Spleen (tissue), 11 donors: Measurements from ENCODE around the gene ARIH2. TPM values are rescaled to one million over a fixed set of nuclear protein-coding genes. Genes with fewer than 3 reads are reported as not detected.
A peak's percentile ranks its signal among the peaks of the same experiment; 100 is the strongest.

Experiments
- DNase-seq: peaks from one replicate; pipeline ENCODE4 v3.0.0-alpha.2; 2020
- H3K27ac ChIP-seq, 8 donors: fragments of 200-600 bp; sonication (generic) in 7 of 8; 1 replicate in 4 of 8; 2 replicates in 4 of 8; pipeline versions ENCODE4 v1.5.0 to v1.8.0; 2016 to 2021; ENCODE audit warnings: inconsistent platforms in 4 of 8, mild to moderate bottlenecking in 4 of 8, moderate library complexity in 1 of 8
- H3K27me3 ChIP-seq, 7 donors: fragments of 200-600 bp; sonication (generic) in 6 of 7; replicated peaks in 1 of 7; 1 replicate in 4 of 7; 2 replicates in 3 of 7; pipeline versions ENCODE4 v1.5.0 to v1.8.0; 2016 to 2021; ENCODE audit warnings: inconsistent platforms in 3 of 7, mild to moderate bottlenecking in 1 of 7
- H3K36me3 ChIP-seq, 6 donors: fragments of 200-600 bp; sonication (generic) in 5 of 6; 1 replicate in 4 of 6; 2 replicates in 2 of 6; pipeline versions ENCODE4 v1.5.0 to v1.8.0; 2016 to 2021; ENCODE audit warnings: inconsistent platforms in 2 of 6
- H3K4me1 ChIP-seq, 6 donors: fragments of 200-600 bp; sonication (generic) in 5 of 6; 1 replicate in 3 of 6; 2 replicates in 3 of 6; pipeline versions ENCODE4 v1.5.0 to v1.8.0; 2016 to 2021; ENCODE audit warnings: inconsistent platforms in 3 of 6
- H3K4me3 ChIP-seq, 8 donors: fragments of 200-600 bp; sonication (generic) in 7 of 8; 1 replicate in 4 of 8; 2 replicates in 4 of 8; pipeline versions ENCODE4 v1.5.0 to v1.8.0; 2016 to 2021; ENCODE audit warnings: inconsistent platforms in 4 of 8, mild to moderate bottlenecking in 4 of 8, moderate library complexity in 2 of 8
- H3K9me3 ChIP-seq, 8 donors: fragments of 200-600 bp; sonication (generic) in 7 of 8; 1 replicate in 4 of 8; 2 replicates in 4 of 8; pipeline versions ENCODE4 v1.5.0 to v1.8.0; 2016 to 2021; ENCODE audit warnings: inconsistent platforms in 4 of 8
- CTCF ChIP-seq, 11 experiments: fragments of 200-600 bp in 7 of 11; fragments of 450-650 bp in 4 of 11; sonication (generic) in 4 of 11; IDR thresholded peaks in 8 of 11; conservative IDR thresholded peaks in 3 of 11; 1 replicate in 7 of 11; 2 replicates in 4 of 11; pipeline versions ENCODE4 v1.4.0 to v1.8.0; 2016 to 2021; ENCODE audit warnings: antibody characterized with exemption in 11 of 11, inconsistent platforms in 4 of 11, mild to moderate bottlenecking in 1 of 11
- POLR2A ChIP-seq, 3 donors: fragments of 450-650 bp; IDR thresholded peaks; one replicate each; pipeline ENCODE4 v1.5.1; 2017; ENCODE audit warnings: antibody characterized with exemption in 3 of 3, mild to moderate bottlenecking in 1 of 3
- POLR2AphosphoS5 ChIP-seq, 3 donors: sonication (generic); formaldehyde crosslinking; IDR thresholded peaks; one replicate each; pipeline ENCODE4 v1.5.1; 2017; ENCODE audit warnings: antibody characterized with exemption in 3 of 3
- WGBS, 5 donors: extraction: QIAGEN DNeasy Blood & Tissue Kit in 3 of 5; methylation state at CpG; one replicate each; pipeline versions ENCODE4 v1.1.5 to v1.1.7; 2013 to 2018; 5-methylcytosine and 5-hydroxymethylcytosine counted together
- intact Hi-C: fragments of 100-400 bp; cut with DNase I; formaldehyde crosslinking; loops from one replicate; pipeline ENCODE4 v1.15.0; 2023; ENCODE audit warnings: low total_unique reads
- polyA plus RNA-seq, 3 donors: library from polyadenylated mRNA; stranded (reverse); fragments of 200-250 nt; gene quantifications; one replicate each; pipeline ENCODE4 v1.2.1, GENCODE V29; 2013
- total RNA-seq, 7 donors: library from RNA; depleted of rRNA in 3 of 7; stranded (reverse); fragments of >200 nt in 3 of 7; fragmentation: NEBNext Ultra II Directional in 4 of 7; extraction: Animal tissue kit (Norgen Biotek cat#: 25700) in 4 of 7; gene quantifications; one replicate each; pipeline versions ENCODE4 v1.1.0 to v1.2.1, GENCODE V29; 2016 to 2021
- donor health status: healthy with polysubstance abuse.
- donor health status: DM: no; HTN: no; CAD: no; lungs with moderate emphysema.
- donor health status: DM: no; HTN: no; CAD: no.
- donor health status: Bipolar disorder and iron deficiency.
- donor health status: healthy.
- donor health status: DM: no; HTN: no; CAD: no.
- donor health status: DM: yes; HTN: yes; CAD: no.

The ARIH2 gene
- total and polyA plus RNA-seq, 10 donors, result 25.2 to 112 (median 94.5) TPM

GRCh38 chr3:49026536-49026935 lies 107.9 kb downstream of the ARIH2 start:
- TF ChIP-seq POLR2AphosphoS5 (IDR thresholded peaks at IDR 0.05) (peak in 2 of 3 donors; percentile 16 to 31), POLR2A (IDR thresholded peaks at IDR 0.05) (no peak), CTCF (IDR thresholded peaks at IDR 0.05 in 8 of 11, conservative IDR thresholded peaks at IDR 0.05 in 3 of 11) (no peak)
- no peak for DNase-seq
- peaks cover 20 to 77% (median 57%) of the 10 kb centered on the region in 6 donors for H3K4me1 ChIP-seq
- 92 to 98% (median 94%) methylated on average over 3 of the region's 3 CpGs; no CpG with 5 or more reads in 1 of the 5 donors for WGBS, 5 donors
- peaks cover 0 to 70% (median 54%) of the 10 kb centered on the region in 6 donors for H3K36me3 ChIP-seq
- no peak overlapping the region for H3K4me3 ChIP-seq
- H3K27me3 ChIP-seq, result no peaks in the 10 kb centered on the region
- intact Hi-C loops, result loop anchor here (10.0 kb wide), 1 partner anchor 78 kb away; the partner anchor contains the start of gene QARS1
- H3K9me3 ChIP-seq, result no peaks in the 10 kb centered on the region
- H3K27ac ChIP-seq, result peak overlapping the region in 1 of 8 donors; percentile 11

- H3K4me1 ChIP-seq, result peaks cover 18 to 72% (median 54%) of the 10 kb centered on the region in 6 donors
- H3K27me3 ChIP-seq, result no peaks in the 10 kb centered on the region
- no peaks in the 10 kb centered on the region for H3K9me3 ChIP-seq
- H3K4me3 ChIP-seq, result no peak overlapping the region
- peaks cover 0 to 80% (median 65%) of the 10 kb centered on the region in 6 donors for H3K36me3 ChIP-seq
- 95 to 100% (median 97%) methylated on average over 9 of the region's 9 CpGs for WGBS, 5 donors
- DNase-seq, result no peak
- H3K27ac ChIP-seq, result peak overlapping the region in 3 of 8 donors; percentile 15 to 92 (median 92)
- TF ChIP-seq POLR2AphosphoS5 (IDR thresholded peaks at IDR 0.05), result peak in 2 of 3 donors; percentile 35 to 41
- no peak for TF ChIP-seq POLR2A (IDR thresholded peaks at IDR 0.05)
- intact Hi-C loops, result loop anchor here (10.0 kb wide), 1 partner anchor 77 kb away; the partner anchor contains the start of gene QARS1
These were observed 109.0 kb downstream of the ARIH2 start for GRCh38 chr3:49027634-49028033.

- 61 to 87% (median 78%) methylated on average over 4 of the region's 4 CpGs for WGBS, 5 donors
- no peaks in the 10 kb centered on the region for H3K27me3 ChIP-seq
- H3K9me3 ChIP-seq, result no peaks in the 10 kb centered on the region
- intact Hi-C loops, result loop anchor here (10.0 kb wide), 1 partner anchor 77 kb away; the partner anchor contains the start of gene QARS1
- peaks cover 0 to 80% (median 70%) of the 10 kb centered on the region in 6 donors for H3K36me3 ChIP-seq
- DNase-seq, result no peak
- peaks cover 13 to 65% (median 48%) of the 10 kb centered on the region in 6 donors for H3K4me1 ChIP-seq
- peak overlapping the region in 6 of 8 donors; percentile 51 to 72 (median 58) for H3K4me3 ChIP-seq
- H3K27ac ChIP-seq, result peak overlapping the region in 6 of 8 donors; percentile 91 to 94 (median 92)
- TF ChIP-seq CTCF (IDR thresholded peaks at IDR 0.05 in 8 of 11, conservative IDR thresholded peaks at IDR 0.05 in 3 of 11), result no peak
- TF ChIP-seq POLR2A (IDR thresholded peaks at IDR 0.05), result no peak
- no peak for TF ChIP-seq POLR2AphosphoS5 (IDR thresholded peaks at IDR 0.05)
These were observed 109.6 kb downstream of the ARIH2 start for GRCh38 chr3:49028298-49028672.

GRCh38 chr3:49028673-49029562 lies 110.3 kb downstream of the ARIH2 start, which contains the start of gene IMPDH2:
Gene IMPDH2, minus strand, starts transcription at chr3:49029398. Its CDS starts 48 bp downstream, at chr3:49029350.
- H3K27me3 ChIP-seq, result no peaks in the 10 kb centered on the region
- peaks cover 11 to 59% (median 42%) of the 10 kb centered on the region in 6 donors for H3K4me1 ChIP-seq
- peak; percentile 99 for DNase-seq
- TF ChIP-seq POLR2A (IDR thresholded peaks at IDR 0.05) (peak; percentile 69 to 97 (median 97)), CTCF (IDR thresholded peaks at IDR 0.05 in 8 of 11, conservative IDR thresholded peaks at IDR 0.05 in 3 of 11) (peak in 6 of 11 experiments; percentile 12 to 42 (median 23)), POLR2AphosphoS5 (IDR thresholded peaks at IDR 0.05) (peak; percentile 100)
- H3K27ac ChIP-seq, result peak within 1 kb of the TSS; percentile 77 to 94 (median 92)
- 1 to 4% (median 2%) methylated on average over 27 to 55 of the region's 55 CpGs for WGBS, 5 donors
- intact Hi-C loops, result loop anchor here (10.0 kb wide), 1 partner anchor 76 kb away; the partner anchor contains the start of gene QARS1
- no peaks in the 10 kb centered on the region for H3K9me3 ChIP-seq
- H3K36me3 ChIP-seq, result peaks cover 0 to 80% (median 69%) of the 10 kb centered on the region in 6 donors
- peak within 1 kb of the TSS; percentile 51 to 72 (median 54) for H3K4me3 ChIP-seq
